Measurements from ENCODE around the gene SETD1B.
"Not testable (repeated sequence)": the region's sequence is repeated elsewhere in the genome, so short reads cannot be mapped to it uniquely, and the experiment has no call there.

SETD1B gene

DNA sequence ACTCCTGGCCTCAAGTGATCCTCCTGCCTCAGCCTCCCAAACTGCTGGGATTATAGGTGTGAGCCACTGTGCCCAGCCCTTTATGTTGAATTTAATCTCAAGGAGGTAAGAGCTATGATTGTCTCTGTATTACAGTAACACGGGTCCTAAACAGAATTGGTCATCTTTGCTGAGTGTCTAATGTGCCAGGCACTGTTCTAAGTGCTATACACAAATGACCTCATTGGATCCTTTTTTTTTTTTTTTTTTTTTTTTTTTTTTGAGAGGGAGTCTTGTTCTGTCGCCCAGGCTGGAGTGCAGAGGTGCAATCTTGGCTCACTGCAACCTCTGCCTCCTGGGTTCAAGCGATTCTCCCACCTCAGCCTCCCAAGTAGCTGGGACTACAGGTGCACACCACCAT is 48.6 kb downstream of the SETD1B start:
- FAIRE-seq; DNase-seq (ENCODE audit: low spot score): not testable (repeated sequence)

- FAIRE-seq = no peak
- no peak for DNase-seq (ENCODE audit: low spot score)
Measured at GRCh38 chr12:121857322-121858246, 53.8 kb downstream of the SETD1B start.

GRCh38 chr12:121858318-121858661 is 54.5 kb downstream of the SETD1B start:
- no peak for DNase-seq (ENCODE audit: low spot score)

DNA sequence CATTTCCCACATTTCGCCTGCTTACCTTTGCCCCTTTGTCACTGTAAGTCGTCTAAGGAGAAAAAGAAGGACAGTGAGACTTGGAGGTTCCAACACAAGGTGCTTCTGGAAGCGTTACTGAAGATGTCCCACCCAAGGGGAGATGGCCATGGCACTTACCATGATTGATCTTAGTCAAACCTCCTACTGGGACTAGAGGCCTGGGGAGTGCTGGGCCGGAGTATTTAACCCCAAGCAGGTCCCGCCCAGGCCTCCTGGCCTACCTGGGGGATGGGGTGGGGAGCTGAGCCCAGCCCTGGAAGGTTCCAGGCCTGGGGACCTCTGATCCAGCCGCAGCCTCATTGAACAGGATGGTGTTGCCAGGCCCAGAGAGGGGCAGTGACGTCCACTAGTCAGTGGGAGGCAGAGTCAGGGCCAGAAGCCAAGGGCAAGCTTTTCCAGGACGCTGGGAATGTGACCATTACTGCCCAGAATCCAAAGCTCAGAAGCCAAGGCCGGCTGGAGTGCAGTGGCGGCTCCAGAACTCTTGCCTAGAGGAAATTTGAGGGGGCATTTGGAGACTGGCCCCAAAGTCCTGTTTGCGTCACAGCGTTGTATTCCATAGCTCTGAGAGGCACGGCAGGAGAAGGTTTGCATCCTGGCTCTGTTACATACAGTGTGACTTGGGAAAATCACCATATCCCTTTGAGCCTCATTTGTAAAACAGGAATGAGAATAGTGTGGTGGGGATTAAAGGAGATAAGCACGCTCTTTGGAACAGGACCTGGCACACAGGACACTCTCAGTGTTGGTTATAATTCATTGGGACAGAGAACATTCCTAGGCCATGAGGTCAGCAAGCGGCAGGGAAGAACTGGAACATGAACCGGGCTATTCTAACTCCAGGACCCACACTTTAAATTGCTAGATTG is 55.1 kb downstream of the SETD1B start, which contains the start of gene HPD:
HPD (minus strand) TSS at position 198 of the 911 bp plus-strand sequence; CDS start at position 162, 36 bp downstream.
- peak; percentile 59 for DNase-seq (ENCODE audit: low spot score)

More at GRCh38 chr12:121858318-121858661, 54.5 kb downstream of the SETD1B start:
- FAIRE-seq = no peak

DNA sequence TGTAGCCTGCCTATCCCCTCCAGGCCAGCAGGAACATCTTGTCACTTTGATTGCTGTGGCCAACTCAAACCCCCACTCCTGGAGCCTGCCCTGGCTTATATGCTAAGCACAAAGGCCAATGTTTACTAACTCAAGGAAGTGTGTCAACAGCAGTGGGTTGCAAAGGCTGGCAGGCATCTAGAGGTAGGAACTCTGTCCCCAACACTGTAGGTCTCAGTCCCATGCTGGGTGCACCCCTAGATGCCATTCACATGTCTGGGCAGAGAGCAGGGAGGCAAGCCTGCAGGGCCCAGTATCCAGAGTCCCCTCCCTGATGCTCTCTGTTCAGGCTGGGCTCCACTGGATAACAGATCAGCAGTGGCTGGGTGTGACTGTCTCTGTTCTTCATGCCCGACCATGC is 56.4 kb downstream of the SETD1B start:
- FAIRE-seq (no peak), DNase-seq (ENCODE audit: low spot score) (no peak)

More for the DNA sequence above, 55.1 kb downstream of the SETD1B start, which contains the start of gene HPD:
- FAIRE-seq = peak; percentile 46

DNA sequence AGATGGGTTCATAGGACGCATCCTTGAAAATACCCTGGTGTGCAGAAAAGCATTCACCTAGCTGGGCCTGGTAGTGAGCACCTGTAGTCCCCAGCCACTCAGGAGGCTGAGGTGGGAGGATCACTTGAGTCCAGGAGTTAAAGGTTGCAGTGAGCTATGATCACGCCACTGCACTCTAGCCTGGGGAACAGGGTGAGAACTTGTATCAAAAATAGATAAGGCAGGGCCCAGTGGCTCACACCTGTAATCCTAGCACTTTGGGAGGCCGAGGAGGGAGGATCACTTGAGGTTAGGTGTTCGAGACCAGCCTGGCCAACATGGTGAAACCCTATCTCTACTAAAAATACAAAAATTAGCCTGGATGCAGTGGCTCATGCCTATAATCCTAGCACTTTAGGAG is 56.9 kb downstream of the SETD1B start:
- not testable (repeated sequence) for FAIRE-seq

DNA sequence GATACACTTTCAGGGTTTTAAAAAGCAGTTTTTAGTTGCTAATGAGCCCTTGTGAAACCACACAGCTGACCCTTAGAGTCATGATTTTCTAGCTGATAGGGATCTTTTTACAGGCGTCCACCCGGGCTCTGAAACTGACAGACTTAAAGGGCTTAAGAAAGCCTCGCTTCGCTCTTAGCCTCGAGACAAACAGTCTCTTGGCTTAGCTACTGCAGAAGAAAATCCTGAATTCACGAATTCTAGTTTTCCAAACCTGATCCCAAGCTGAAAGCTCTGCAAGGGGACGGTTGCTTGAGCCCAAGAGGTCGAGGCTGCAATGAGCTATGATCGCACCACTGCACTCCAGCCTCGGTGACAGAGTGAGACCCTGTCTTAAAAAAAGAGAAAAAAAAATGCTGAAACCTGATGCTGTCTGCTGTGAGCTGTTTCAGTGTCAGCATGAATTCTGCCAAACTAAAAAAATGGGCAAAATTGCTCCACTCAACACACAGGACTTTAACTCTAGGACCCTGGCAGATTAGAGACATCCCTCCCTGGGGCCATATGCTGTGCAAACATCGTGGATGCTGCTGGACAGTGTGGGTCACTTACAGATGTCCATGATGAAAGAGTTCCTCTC is 57.9 kb downstream of the SETD1B start:
- DNase-seq (ENCODE audit: low spot score) (no peak), FAIRE-seq (no peak)

More for the DNA sequence above, 56.9 kb downstream of the SETD1B start:
- DNase-seq (ENCODE audit: low spot score) = not testable (repeated sequence)

GRCh38 chr12:121866331-121866730 is 62.5 kb downstream of the SETD1B start:
- FAIRE-seq = no peak
- no peak for DNase-seq (ENCODE audit: low spot score)

DNA sequence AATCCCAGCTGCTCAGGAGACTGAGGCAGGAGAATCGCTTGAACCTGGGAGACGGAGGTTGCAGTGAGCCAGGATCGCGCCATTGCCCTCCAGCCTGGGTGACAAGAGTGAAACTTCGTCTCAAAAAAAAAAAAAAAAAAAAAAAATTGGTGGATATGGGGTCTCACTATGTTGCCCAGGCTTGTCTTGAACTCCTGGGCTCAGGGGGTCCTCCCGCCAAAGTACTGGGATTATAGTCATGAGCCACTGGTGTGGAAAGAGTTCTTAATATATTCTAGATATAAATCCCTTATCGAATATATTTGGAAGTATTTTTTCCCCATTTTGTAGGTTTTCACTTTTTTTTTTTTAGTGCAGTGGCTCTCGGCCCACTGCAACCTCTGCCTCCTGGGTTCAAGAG is 65.4 kb downstream of the SETD1B start:
- DNase-seq (ENCODE audit: low spot score); FAIRE-seq: not testable (repeated sequence)

DNA sequence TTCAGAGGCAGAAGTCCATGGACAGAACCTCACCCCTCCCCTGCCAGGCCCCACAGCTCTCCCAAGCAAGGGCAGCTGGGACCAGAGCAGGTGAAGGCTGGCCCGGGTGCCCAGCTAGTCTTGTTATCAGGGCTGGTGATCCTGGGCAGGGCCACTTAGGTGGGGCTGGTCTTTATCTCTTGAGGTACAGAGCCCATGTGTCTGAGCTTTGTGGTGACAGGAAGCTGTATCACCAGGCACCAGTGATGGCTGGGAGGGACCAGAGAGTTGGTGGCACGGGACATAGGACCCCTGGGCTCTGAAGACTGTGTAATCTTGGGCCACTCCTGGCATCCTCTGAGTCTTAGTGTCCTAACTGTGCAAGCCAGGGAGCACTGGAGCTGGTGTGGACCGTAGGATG is 67.7 kb downstream of the SETD1B start:
- DNase-seq (ENCODE audit: low spot score) = no peak
- FAIRE-seq = no peak

DNA sequence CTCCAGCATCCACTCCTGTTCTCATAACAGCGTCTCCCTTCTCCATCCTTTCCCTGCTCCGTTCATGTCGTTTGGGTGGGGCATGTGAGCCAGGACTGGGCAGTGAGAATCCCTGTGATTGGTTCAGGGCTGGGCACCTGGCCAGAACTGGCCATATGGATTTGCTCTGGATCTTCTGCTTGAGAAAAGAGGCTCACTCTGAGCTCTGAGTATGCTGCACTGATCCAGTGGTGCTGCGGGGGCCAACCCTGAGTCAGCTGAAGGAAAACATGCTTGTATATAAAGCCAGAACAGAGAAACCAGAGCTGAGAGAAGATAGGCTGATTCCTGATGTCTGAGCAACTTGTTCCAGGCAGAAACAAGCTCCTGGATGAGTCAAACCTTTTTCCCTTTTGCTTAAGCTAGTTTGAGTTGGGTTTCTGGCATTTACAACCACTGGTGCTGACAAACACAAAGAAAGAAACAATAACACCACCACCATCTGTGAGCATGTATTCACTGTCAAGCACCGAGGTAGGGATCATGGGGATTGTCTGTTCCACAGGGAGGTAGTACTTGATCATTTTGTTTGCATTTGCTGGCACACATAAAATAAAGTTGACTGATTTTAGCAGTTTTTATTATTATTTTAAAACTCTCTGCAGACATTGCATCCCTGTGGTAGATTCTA is 68.9 kb downstream of the SETD1B start:
- DNase-seq (ENCODE audit: low spot score) (no peak), FAIRE-seq (no peak)

- DNase-seq (ENCODE audit: low spot score) (no peak), FAIRE-seq (no peak)
Measured at GRCh38 chr12:121873216-121873569, 69.4 kb downstream of the SETD1B start.

DNA sequence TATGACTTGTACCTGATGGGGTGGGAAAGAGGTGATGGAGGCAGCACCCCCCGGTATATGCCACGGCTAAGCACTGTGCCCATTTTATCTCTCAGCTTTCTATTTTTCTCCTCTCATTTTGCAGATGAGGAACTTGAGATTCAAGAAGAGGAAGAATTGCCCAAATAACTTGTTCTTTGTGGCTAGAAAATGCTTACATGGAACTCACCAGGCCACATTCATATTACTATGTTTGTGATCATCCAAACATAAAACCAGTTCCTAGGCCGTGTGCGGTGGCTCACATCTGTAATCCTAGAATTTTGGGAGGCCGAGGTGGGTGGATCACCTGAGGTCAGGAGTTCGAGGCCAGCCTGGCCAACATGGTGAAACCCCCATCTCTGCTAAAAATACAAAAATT is 70.3 kb downstream of the SETD1B start:
- DNase-seq (ENCODE audit: low spot score) = no peak
- no peak for FAIRE-seq

GRCh38 chr12:121875582-121875981 is 71.8 kb downstream of the SETD1B start:
- DNase-seq (ENCODE audit: low spot score) (no peak), FAIRE-seq (no peak)

DNA sequence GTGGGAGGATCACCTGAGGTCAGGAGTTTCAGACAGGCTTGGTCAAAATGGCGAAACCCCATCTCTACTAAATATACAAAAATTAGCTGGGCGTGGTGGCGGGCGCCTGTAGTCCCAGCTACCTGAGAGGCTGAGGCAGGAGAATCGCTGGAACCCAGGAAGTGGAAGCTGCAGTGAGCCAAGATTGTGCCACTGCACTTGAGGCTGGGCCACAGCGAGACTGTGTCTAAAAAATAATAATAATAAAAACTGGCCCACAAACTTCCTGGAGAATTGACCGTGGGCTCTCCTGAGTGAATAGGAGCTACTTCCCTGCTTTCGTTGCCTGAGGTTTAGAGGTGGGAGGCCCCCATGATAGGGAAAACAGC is 72.3 kb downstream of the SETD1B start:
- not testable (repeated sequence) for FAIRE-seq

More for the DNA sequence above, 72.3 kb downstream of the SETD1B start:
- DNase-seq (ENCODE audit: low spot score) = not testable (repeated sequence)

Data from RCC 7860 (cell line).